IMR-90 (cell line): Measurements from ENCODE around the gene PPDPF. TPM values are rescaled to one million over a fixed set of nuclear protein-coding genes. Genes with fewer than 3 reads are reported as not detected.

Experiments used
- ATAC-seq: fragments of 200-7000 bp; cut with Tn5 transposase; 2 replicates; pipeline ENCODE4 v1.9.1; 2020; ENCODE audit warnings: low read depth, mild to moderate bottlenecking, moderate library complexity
- BruUV-seq: library from RNA; stranded (reverse); fragments of 400-500 nt; replicated peaks from 2 replicates; lab custom pipeline; 2021; lab: Mats Ljungman, UMichigan
- CTCF ChIA-PET: fragments of 300-600 bp; formaldehyde crosslinking; extraction: SDS; loops from one replicate; lab custom pipeline; 2021; ENCODE audit warnings: antibody characterized with exemption; lab: Yijun Ruan, JAX
- POLR2A ChIA-PET: fragments of 300-600 bp; sonication (Branson Sonifier 250); formaldehyde crosslinking; loops from one replicate; lab custom pipeline; 2022; ENCODE audit warnings: antibody characterized with exemption; ENCODE audit not compliant: unreplicated experiment; lab: Charles Lee
- DNase-seq: peaks from one replicate; pipeline ENCODE4 v3.0.0; 2013
- H2AFZ ChIP-seq: replicated peaks from 2 replicates; pipeline ENCODE3; 2013; ENCODE audit warnings: low read length, mild to moderate bottlenecking; ENCODE audit not compliant: poor library complexity
- H2AK5ac ChIP-seq: 2 replicates; pipeline ENCODE4 v1.6.1; 2013; ENCODE audit warnings: low read depth, low read length, inconsistent platforms
- H2AK9ac ChIP-seq: replicated peaks from 2 replicates; pipeline ENCODE3; 2013; ENCODE audit warnings: mild to moderate bottlenecking, low read depth, low read length, moderate library complexity; ENCODE audit not compliant: poor library complexity
- H2BK120ac ChIP-seq: 2 replicates; pipeline ENCODE4 v1.6.1; 2013; ENCODE audit warnings: low read depth, low read length, inconsistent platforms
- H2BK15ac ChIP-seq: 3 replicates; pipeline ENCODE4 v1.6.1; 2013; ENCODE audit warnings: low read depth, low read length, inconsistent platforms
- H2BK20ac ChIP-seq: 2 replicates; pipeline ENCODE4 v1.6.1; 2013; ENCODE audit warnings: low read depth, mild to moderate bottlenecking, inconsistent platforms, low read length, moderate library complexity
- H2BK5ac ChIP-seq: 2 replicates; pipeline ENCODE4 v1.6.1; 2013; ENCODE audit warnings: mild to moderate bottlenecking, low read depth, low read length, inconsistent platforms; ENCODE audit not compliant: poor library complexity, severe bottlenecking
- H3K14ac ChIP-seq: replicated peaks from 2 replicates; pipeline ENCODE4 v1.6.1; 2013; ENCODE audit warnings: low read depth, low read length, inconsistent platforms
- H3K18ac ChIP-seq: 2 replicates; pipeline ENCODE4 v1.6.1; 2013; ENCODE audit warnings: low read depth, low read length, control low read depth
- H3K23ac ChIP-seq: 2 replicates; pipeline ENCODE4 v1.6.1; 2013; ENCODE audit warnings: low read depth, low read length, inconsistent platforms
- H3K27ac ChIP-seq: 2 replicates; pipeline ENCODE4 v1.5.1; 2013; ENCODE audit warnings: mild to moderate bottlenecking, control low read depth, low read length; ENCODE audit not compliant: insufficient read depth
- H3K27me3 ChIP-seq: 2 replicates; pipeline ENCODE4 v1.6.1; 2013; ENCODE audit warnings: low read length; ENCODE audit not compliant: control insufficient read depth, insufficient read depth
- H3K36me3 ChIP-seq: 2 replicates; pipeline ENCODE4 v1.6.1; 2013; ENCODE audit warnings: low read length, mixed read lengths; ENCODE audit not compliant: control insufficient read depth, insufficient read depth
- H3K4ac ChIP-seq: 2 replicates; pipeline ENCODE4 v1.6.1; 2013; ENCODE audit warnings: low read depth, low read length, inconsistent platforms
- H3K4me1 ChIP-seq: 2 replicates; pipeline ENCODE4 v1.6.1; 2013; ENCODE audit warnings: low read length, mixed read lengths; ENCODE audit not compliant: control insufficient read depth, insufficient read depth
- H3K4me2 ChIP-seq: 2 replicates; pipeline ENCODE4 v1.6.1; 2013; ENCODE audit warnings: low read depth, mild to moderate bottlenecking, control low read depth, low read length, moderate library complexity
- H3K4me3 ChIP-seq: 2 replicates; pipeline ENCODE4 v1.5.1; 2013; ENCODE audit warnings: low read depth, mild to moderate bottlenecking, control low read depth, low read length, moderate library complexity; ENCODE audit not compliant: insufficient read depth
- H3K56ac ChIP-seq: 2 replicates; pipeline ENCODE4 v1.6.1; 2013; ENCODE audit warnings: low read length, inconsistent platforms; ENCODE audit not compliant: insufficient read depth; ENCODE audit errors: extremely low read depth
- H3K79me1 ChIP-seq, 2 experiments: 2 replicates each; pipeline ENCODE4 v1.6.1; 2013; ENCODE audit warnings: low read length in 2 of 2, inconsistent platforms in 1 of 2, low read depth in 1 of 2
- H3K9ac ChIP-seq: 2 replicates; pipeline ENCODE4 v1.6.1; 2013; ENCODE audit warnings: low read depth, low read length, control low read depth
- H3K9me1 ChIP-seq: 2 replicates; pipeline ENCODE4 v1.6.1; 2013; ENCODE audit warnings: low read length, inconsistent platforms; ENCODE audit not compliant: insufficient read depth
- H3K9me3 ChIP-seq: 2 replicates; pipeline ENCODE4 v1.6.1; 2013; ENCODE audit warnings: low read length; ENCODE audit not compliant: control insufficient read depth, insufficient read depth
- H4K20me1 ChIP-seq: 2 replicates; pipeline ENCODE4 v1.6.1; 2013; ENCODE audit warnings: low read length, inconsistent platforms; ENCODE audit not compliant: insufficient read depth
- H4K5ac ChIP-seq: 2 replicates; pipeline ENCODE4 v1.6.1; 2013; ENCODE audit warnings: mild to moderate bottlenecking, low read depth, low read length, control low read depth
- H4K8ac ChIP-seq, 2 experiments: 2 replicates each; pipeline ENCODE4 v1.6.1; 2013; ENCODE audit warnings: low read depth in 2 of 2, low read length in 2 of 2, control low read depth in 1 of 2, inconsistent platforms in 1 of 2
- H4K91ac ChIP-seq: 2 replicates; pipeline ENCODE4 v1.6.1; 2013; ENCODE audit warnings: low read depth, low read length, inconsistent platforms; ENCODE audit not compliant: insufficient read depth
- BHLHE40 ChIP-seq: fragments of 150-350 bp; IDR thresholded peaks from 2 replicates; pipeline ENCODE4 v1.6.1; 2016; ENCODE audit warnings: mild to moderate bottlenecking, low read depth, low read length
- CEBPB ChIP-seq: IDR thresholded peaks from 2 replicates; pipeline ENCODE4 v1.6.1; 2012; ENCODE audit warnings: low read depth, low read length, improper control_type of control experiment
- CHD1 ChIP-seq: IDR thresholded peaks from 2 replicates; pipeline ENCODE4 v1.6.1; 2012; ENCODE audit warnings: low read depth, low read length, improper control_type of control experiment
- CTCF ChIP-seq: conservative IDR thresholded peaks from 2 replicates; pipeline ENCODE4 v1.5.1; 2012; ENCODE audit warnings: mild to moderate bottlenecking, low read depth, low read length, improper control_type of control experiment
- ELK1 ChIP-seq: fragments of 150-350 bp; IDR thresholded peaks from 2 replicates; pipeline ENCODE4 v1.6.1; 2016; ENCODE audit warnings: low read depth, mild to moderate bottlenecking, low read length, moderate library complexity, borderline replicate concordance
- FOS ChIP-seq: fragments of 150-350 bp; IDR thresholded peaks from 2 replicates; pipeline ENCODE4 v1.6.1; 2016; ENCODE audit warnings: low read depth, low read length
- MAFK ChIP-seq: IDR thresholded peaks from 2 replicates; pipeline ENCODE4 v1.6.1; 2012; ENCODE audit warnings: low read depth, low read length, improper control_type of control experiment
- MXI1 ChIP-seq: IDR thresholded peaks from 2 replicates; pipeline ENCODE4 v1.6.1; 2012; ENCODE audit warnings: low read depth, mild to moderate bottlenecking, low read length, moderate library complexity, borderline replicate concordance
- NFE2L2 ChIP-seq: fragments of 150-350 bp; IDR thresholded peaks from 2 replicates; pipeline ENCODE4 v1.6.1; 2016; ENCODE audit warnings: low read depth, mild to moderate bottlenecking, low read length
- POLR2A ChIP-seq: IDR thresholded peaks from 2 replicates; pipeline ENCODE4 v1.6.1; 2012; ENCODE audit warnings: mild to moderate bottlenecking, low read depth, low read length
- RAD21 ChIP-seq: IDR thresholded peaks from 2 replicates; pipeline ENCODE4 v1.6.1; 2012; ENCODE audit warnings: low read length, improper control_type of control experiment
- RCOR1 ChIP-seq: IDR thresholded peaks from 2 replicates; pipeline ENCODE4 v1.6.1; 2012; ENCODE audit warnings: mild to moderate bottlenecking, low read length, improper control_type of control experiment; ENCODE audit not compliant: insufficient replicate concordance
- RFX5 ChIP-seq: IDR thresholded peaks from 2 replicates; pipeline ENCODE4 v1.8.0; 2012; ENCODE audit warnings: low read depth, mild to moderate bottlenecking, low read length, moderate library complexity
- USF2 ChIP-seq: fragments of 150-350 bp; IDR thresholded peaks from 2 replicates; pipeline ENCODE4 v1.6.1; 2017; ENCODE audit warnings: mild to moderate bottlenecking, antibody characterized with exemption, low read length, low read depth
- WGBS, 2 experiments: methylation state at CpG; one replicate each; pipeline versions ENCODE4 v1.1.5 to v1.1.7; 2013; ENCODE audit warnings: missing lambda C conversion rate in 2 of 2; ENCODE audit not compliant: insufficient read length in 1 of 2; ENCODE audit errors: extremely low coverage in 2 of 2; 5-methylcytosine and 5-hydroxymethylcytosine counted together
- dilution Hi-C: fragments of 300-500 bp; cut with HindIII; formaldehyde crosslinking; loops from one replicate; pipeline ENCODE4 v1.14.3; 2018; ENCODE audit warnings: low sequenced_read_pairs; ENCODE audit not compliant: unreplicated experiment
- in situ Hi-C: fragments of 300-500 bp; cut with MboI; formaldehyde crosslinking; loops from 3 replicates; pipeline ENCODE4 v1.14.3; 2019; ENCODE audit warnings: low sequenced_read_pairs, inconsistent platforms, mixed read lengths
- intact Hi-C: fragments of 100-400 bp; cut with micrococcal nuclease; formaldehyde crosslinking; loops from 2 replicates; pipeline ENCODE4 v1.10.0; 2022
- polyA plus RNA-seq, 3 experiments: library from polyadenylated mRNA; depleted of rRNA; stranded (reverse); fragments of >200 nt; gene quantifications; 2 replicates each; pipeline ENCODE4 v1.2.3, GENCODE V29; 2012; ENCODE audit warnings: low replicate concordance in 1 of 3
- total RNA-seq: library from RNA; depleted of rRNA; stranded (reverse); fragments of >200 nt; gene quantifications from 2 replicates; pipeline ENCODE4 v1.2.3, GENCODE V29; 2012

PPDPF gene
- total and polyA plus RNA-seq, 2 of the 4 experiments (the other 2 are of a cell fraction) = 12.9 to 171 TPM

- Histone ChIP-seq H3K9me1 (no peaks in the 10 kb centered on the region), H4K91ac (no peak overlapping the region), H2AFZ (peak overlapping the region; percentile 84), H3K56ac (no peak overlapping the region), H3K23ac (no peak overlapping the region), H2BK20ac (no peak overlapping the region), H3K9ac (no peak overlapping the region), H3K4me2 (peak overlapping the region; percentile 67), H3K18ac (no peak overlapping the region), H3K4me1 (0 out of 2 replicates have a peak, but pooled peaks cover 3% of the 10 kb centered on the region), H4K8ac (no peak overlapping the region), H3K4me3 (peak overlapping the region; percentile 26; the same call in 1 of the 2 replicates), H2AK9ac (no peak overlapping the region), H3K27me3 (peaks cover 35% of the 10 kb centered on the region), H4K5ac (no peak overlapping the region), H2AK5ac (no peak overlapping the region), H3K9me3 (peaks cover 6% of the 10 kb centered on the region), H2BK5ac (no peak overlapping the region), H3K79me1 (no peaks in the 10 kb centered on the region), H3K14ac (no peak overlapping the region), H3K4ac (no peak overlapping the region), H2BK15ac (no peak overlapping the region), H4K20me1 (peaks cover 4% of the 10 kb centered on the region), H3K27ac (no peak overlapping the region), H2BK120ac (no peak overlapping the region), H3K36me3 (no peaks in the 10 kb centered on the region)
- DNase-seq (no peak), ATAC-seq (peak; percentile 6; the same call in 1 of the 2 replicates)
- dilution Hi-C loops = no loop called here
- ChIA-PET POLR2A (no interaction called here), CTCF (no interaction called here)
- BruUV-seq = no TSS peak
- in situ Hi-C loops = no loop called here
- intact Hi-C loops = no loop called here
- WGBS, 2 experiments = 5% methylated on average over 27 of the region's 48 CpGs; no CpG with 5 or more reads in 1 of the 2 experiments
- no peak for TF ChIP-seq MXI1
- no peak for TF ChIP-seq RCOR1
- TF ChIP-seq POLR2A = no peak
- no peak for TF ChIP-seq MAFK
- TF ChIP-seq RAD21 = no peak
- TF ChIP-seq CEBPB = no peak
- TF ChIP-seq USF2 = no peak
- no peak for TF ChIP-seq CHD1
- no peak for TF ChIP-seq NFE2L2
- no peak for TF ChIP-seq CTCF
- TF ChIP-seq FOS = no peak
- TF ChIP-seq BHLHE40 = no peak
- no peak for TF ChIP-seq ELK1
- TF ChIP-seq RFX5 = no peak
Observed at GRCh38 chr20:63499338-63499969, 21.1 kb upstream of the PPDPF start.
